GM12878 (cell line): ENCODE data around the gene SLC25A51. TPM values are rescaled to one million over a fixed set of nuclear protein-coding genes. Genes with fewer than 3 reads are reported as not detected.
A peak's percentile ranks its signal among the peaks of the same experiment; 100 is the strongest.

Experiments used
- ATF2 ChIP-seq: IDR thresholded peaks from 2 replicates; pipeline ENCODE4 v1.6.1; 2012; ENCODE audit warnings: low read length, inconsistent platforms
- CUX1 ChIP-seq: IDR thresholded peaks from 2 replicates; pipeline ENCODE4 v1.6.1; 2012; ENCODE audit warnings: improper control_type of control experiment, low read depth, low read length; ENCODE audit not compliant: insufficient replicate concordance
- E2F4 ChIP-seq: IDR thresholded peaks from 2 replicates; pipeline ENCODE4 v1.6.1; 2012; ENCODE audit warnings: low read depth, low read length, improper control_type of control experiment
- HDAC6 ChIP-seq: fragments of 200-600 bp; sonication (generic); IDR thresholded peaks from one replicate; pipeline ENCODE4 v1.8.0; 2017; ENCODE audit warnings: antibody characterized with exemption; ENCODE audit not compliant: unreplicated experiment
- PKNOX1 ChIP-seq: fragments of 450-650 bp; IDR thresholded peaks from 2 replicates; pipeline ENCODE4 v1.6.1; 2016; ENCODE audit warnings: mild to moderate bottlenecking
- POLR2A ChIP-seq: IDR thresholded peaks from 2 replicates; pipeline ENCODE4 v1.6.1; 2011; ENCODE audit warnings: low read depth, mild to moderate bottlenecking, low read length
- RELB ChIP-seq: fragments of 450-650 bp; IDR thresholded peaks from 2 replicates; pipeline ENCODE4 v1.6.1; 2017; ENCODE audit warnings: low read depth, mild to moderate bottlenecking, moderate library complexity
- SMARCA5 ChIP-seq: fragments of 450-650 bp; IDR thresholded peaks from 2 replicates; pipeline ENCODE4 v1.6.1; 2017; ENCODE audit warnings: mild to moderate bottlenecking
- polyA plus RNA-seq, 11 experiments: library from polyadenylated mRNA; depleted of rRNA in 4 of 11; unstranded in 6 of 11; stranded (reverse) in 5 of 11; fragments of >200 nt; fragmentation: Nextera tagmentation in 4 of 11; fragmentation: Illumina TruSeq in 1 of 11; extraction: Ambion mirVana in 4 of 11; extraction: Trizol in 1 of 11; gene quantifications; 1 replicate in 1 of 11; 2 replicates in 10 of 11; pipeline versions ENCODE4 v1.2.1 to v1.2.3, GENCODE V29; 2011 to 2016; ENCODE audit warnings: inconsistent platforms in 2 of 11, missing spikeins in 2 of 11, low read depth in 1 of 11
- total RNA-seq, 4 experiments: library from RNA; depleted of rRNA in 3 of 4; stranded (reverse); fragments of >200 nt in 3 of 4; fragmentation: Illumina TruSeq in 1 of 4; extraction: Trizol in 1 of 4; gene quantifications; 2 replicates each; pipeline versions ENCODE4 v1.2.1 to v1.2.3, GENCODE V29; 2013 to 2021

The SLC25A51 gene
- total and polyA plus RNA-seq, 10 of the 15 experiments (the other 5 are each of a cell fraction or from before 2014, with no cell fraction given) = 3.8 to 29.3 (median 13.2) TPM

- peak; percentile 12 for TF ChIP-seq CUX1
- TF ChIP-seq ATF2 = no peak
- no peak for TF ChIP-seq POLR2A
- TF ChIP-seq E2F4 = no peak; the same call in 1 of the 2 replicates
- no peak for TF ChIP-seq RELB
- TF ChIP-seq SMARCA5 = no peak
- peak; percentile 71 for TF ChIP-seq PKNOX1
- no peak for TF ChIP-seq HDAC6
These were observed 9.7 kb upstream of the SLC25A51 start (continued) for GRCh38 chr9:37913480-37914153.
